HG02571 (cell line): ENCODE results near the gene VASN.
A peak's percentile ranks its signal among the peaks of the same experiment; 100 is the strongest.

Experiments
- ATAC-seq: cut with Tn5 transposase; IDR thresholded peaks from one replicate; pipeline ENCODE4 v1.9.1; 2021; ENCODE audit warnings: mild to moderate bottlenecking, moderate library complexity; ENCODE audit not compliant: unreplicated experiment

VASN gene

DNA sequence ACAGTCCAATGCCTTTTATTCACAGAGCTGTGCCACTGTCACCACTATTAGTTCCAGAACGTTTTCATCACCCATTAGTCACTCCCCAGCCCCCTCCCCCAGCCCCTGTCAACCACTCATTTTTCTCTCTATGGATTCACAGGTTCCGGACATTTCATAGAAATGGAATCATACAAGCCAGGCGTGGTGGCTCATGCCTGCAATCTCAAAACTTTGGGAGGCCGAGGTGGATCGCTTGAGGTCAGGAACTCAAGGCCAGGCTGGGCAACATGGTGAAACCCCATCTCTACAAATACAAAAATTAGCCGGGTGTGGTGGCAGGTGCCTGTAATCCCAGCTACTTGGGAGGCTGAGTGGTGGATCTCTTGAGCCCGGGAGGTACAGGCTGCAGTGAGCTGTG is 19.8 kb upstream of the VASN start:
- no peak for ATAC-seq

DNA sequence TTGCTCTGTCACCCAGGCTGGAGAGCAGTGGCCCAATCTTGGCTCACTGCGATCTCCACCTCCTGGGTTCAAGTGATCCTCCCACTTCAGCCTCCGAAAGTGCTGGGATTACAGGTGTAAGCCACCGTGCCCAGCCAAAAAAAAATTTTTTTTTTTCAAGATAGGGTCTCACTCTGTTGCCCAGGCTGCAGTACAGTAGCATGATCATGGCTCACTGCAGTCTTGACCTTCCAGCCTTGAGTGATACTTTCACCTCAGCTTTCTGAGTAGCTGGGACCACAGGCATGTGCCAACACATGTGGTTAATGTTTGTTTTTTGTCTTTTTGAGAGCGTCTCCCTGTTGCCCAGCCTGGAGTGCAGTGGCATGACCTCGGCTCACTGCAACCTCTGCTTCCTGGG is 18.8 kb upstream of the VASN start:
- ATAC-seq = no peak

DNA sequence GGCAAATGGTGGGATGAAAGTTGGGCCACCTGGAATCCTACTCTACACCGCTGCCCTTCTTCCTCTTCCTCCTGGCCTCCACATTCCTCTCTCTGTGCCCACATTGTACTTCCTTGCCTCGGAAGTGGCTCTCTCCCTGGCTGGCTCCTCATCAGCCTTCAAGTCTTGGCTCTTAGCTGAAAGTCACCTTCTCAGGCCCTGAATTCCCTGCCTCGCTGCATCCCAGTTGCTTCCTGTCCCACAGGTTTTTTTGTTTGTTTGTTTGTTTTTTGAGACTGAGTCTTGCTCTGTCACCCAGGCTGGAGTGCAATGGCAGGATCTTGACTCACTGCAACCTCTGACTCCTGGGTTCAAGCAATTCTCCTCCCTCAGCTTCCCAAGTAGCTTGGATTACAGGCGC is 18.0 kb upstream of the VASN start:
- no peak for ATAC-seq

DNA sequence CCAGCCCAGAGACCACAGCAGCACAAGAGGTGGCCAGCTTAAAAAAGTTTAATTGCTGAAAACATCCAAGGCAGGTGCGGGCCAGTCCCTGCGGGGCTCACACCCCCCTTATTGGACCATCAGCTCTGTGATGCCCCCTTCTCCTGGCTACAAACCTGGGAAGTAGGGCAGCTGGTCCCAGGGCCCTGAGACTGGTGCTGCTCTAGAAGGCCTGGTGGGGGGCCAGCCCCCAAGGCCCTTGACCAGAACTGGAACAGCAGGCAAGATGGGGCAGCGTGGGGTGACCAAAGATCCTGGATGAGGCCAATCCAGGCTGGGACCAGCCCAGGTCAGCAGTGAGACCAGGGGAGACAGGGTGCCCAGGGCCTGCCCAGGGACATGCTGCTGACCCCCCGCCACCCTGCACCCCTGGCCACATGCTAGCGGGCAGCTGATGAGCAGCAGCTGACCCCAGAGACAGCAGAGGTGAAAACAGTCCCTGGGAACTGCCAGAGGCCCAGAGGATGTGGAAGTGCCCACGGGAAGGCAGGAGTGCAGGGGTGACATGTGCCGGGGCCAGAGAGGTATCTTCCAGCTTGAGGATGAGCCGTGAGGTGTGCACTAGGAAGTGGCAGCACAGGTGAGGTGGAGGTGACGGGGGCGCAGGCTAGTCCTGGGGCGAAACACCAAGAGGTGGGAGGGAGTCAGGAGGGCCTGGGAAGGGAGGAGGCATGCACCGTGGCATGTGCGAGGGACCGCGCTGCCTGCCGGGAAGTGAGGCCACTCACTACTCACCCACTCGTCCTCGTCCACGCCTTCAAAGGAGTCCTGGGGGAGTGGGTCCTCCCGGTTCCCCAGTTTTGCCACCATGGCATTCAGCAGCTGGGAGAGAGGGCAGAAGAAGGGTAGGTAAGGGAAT is 16.9 kb upstream of the VASN start:
- no peak for ATAC-seq

DNA sequence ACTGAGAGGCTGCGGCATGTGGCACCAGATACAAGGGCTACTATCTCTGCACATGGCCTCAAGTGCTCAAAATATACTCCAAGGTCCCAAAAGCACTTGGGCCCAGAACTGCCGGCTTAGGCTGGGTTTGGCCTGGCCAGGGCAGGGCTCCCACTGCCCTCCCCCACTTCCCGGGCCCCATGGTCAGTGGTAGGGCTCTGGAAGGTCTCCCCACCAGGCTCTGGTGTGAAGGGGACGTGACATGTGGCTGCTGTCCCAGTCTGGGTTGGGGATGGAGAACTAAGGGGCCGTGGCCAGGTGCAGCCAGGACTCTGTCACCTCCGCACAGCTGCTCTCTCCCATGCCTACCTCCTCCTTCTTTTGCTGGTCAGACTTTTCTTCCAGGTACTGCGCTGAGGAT is 14.8 kb upstream of the VASN start:
- ATAC-seq = no peak

DNA sequence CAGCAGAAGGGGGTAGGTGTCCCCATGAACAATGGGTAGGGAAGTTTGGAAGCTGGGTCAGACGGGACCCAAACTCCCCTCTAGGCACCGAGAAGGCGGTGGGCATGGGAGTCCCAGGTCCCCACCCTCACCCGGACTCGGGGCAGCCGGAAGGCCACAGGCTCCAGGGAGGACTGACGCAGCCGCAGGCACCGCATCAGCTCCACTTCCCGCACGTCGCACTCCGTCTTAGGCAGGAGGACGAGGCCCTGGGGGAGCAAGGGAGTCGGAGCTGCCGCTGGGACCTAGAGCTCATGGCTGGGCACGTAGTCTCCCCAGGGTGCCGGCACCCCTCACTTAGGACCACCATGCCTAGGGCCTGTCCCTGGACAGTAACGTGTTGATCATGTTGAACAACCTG is 13.4 kb upstream of the VASN start:
- ATAC-seq = no peak

DNA sequence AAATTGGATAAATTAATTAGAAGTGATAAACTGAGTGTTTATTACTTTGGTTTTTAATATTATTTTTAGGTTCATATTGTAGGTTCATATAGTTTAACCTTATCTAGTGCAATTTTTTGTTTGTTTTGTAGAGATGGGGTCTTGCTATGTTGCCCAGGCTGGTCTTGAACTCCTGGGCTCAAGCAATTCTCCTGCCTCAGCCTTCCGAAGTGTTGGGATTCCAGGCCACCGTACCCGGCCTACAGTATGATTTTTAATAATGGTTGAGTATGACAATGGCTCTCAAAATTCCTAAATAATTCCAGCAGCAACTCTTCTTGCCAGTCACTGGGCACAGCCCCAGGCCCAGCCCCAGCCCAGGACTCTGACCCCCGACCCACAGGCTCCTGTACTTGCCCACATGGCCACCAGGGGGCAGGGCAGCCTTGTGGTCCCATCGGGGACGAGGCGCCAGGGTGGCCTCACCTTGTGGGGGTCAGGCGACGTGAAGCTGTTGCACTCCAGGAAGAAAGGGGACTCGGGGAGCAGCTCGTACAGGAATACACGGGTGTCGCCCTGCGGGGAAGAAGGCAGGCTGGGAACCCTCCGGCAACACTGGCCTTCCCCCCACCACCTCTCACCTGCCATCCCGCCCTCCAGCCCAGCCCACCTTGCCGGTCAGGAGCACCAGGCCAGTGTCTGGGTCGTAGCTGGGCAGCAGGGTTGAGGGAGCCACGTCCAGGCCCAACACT is 12.7 kb upstream of the VASN start:
- no peak for ATAC-seq

DNA sequence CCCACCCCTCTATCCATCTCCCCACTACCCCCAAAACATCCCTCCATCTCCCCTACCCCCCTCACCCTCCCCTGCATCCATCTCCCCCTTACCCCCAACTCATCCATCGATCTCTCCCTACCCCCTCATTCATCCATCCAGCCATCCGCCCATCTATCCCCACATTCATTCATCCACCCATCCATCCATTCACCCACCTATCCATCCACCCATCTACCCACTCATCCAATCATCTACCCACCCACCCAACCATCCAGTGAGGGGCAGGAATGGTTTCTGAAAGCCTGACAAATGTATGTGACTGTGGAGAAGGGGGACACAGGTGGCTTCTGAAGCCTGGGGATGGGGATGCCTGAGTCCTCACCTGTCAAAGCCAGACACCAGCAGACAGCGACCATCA is 11.7 kb upstream of the VASN start:
- ATAC-seq = no peak

DNA sequence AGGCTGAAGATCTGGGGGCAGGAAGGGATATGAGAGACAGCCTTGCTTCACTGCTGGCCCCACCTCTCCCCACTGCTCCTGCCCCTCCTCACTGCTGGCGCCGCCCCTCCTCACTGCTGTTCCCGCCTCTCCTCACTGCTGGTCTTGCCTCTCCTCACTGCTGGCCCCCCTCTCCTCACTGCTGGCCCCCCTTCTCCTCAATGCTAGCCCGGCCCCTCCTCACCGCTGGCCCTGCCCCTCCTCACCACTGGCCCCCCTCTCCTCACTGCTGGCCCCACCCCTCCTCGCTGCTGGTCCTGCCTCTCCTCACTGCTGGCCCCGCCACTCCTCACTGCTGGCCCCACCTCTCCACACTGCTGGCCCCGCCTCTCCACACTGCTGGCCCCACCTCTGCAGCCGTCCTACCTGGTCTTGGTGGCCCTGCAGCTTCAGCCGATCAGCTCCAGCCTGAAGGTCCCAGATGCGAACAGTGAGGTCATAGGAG is 11.1 kb upstream of the VASN start:
- no peak for ATAC-seq

DNA sequence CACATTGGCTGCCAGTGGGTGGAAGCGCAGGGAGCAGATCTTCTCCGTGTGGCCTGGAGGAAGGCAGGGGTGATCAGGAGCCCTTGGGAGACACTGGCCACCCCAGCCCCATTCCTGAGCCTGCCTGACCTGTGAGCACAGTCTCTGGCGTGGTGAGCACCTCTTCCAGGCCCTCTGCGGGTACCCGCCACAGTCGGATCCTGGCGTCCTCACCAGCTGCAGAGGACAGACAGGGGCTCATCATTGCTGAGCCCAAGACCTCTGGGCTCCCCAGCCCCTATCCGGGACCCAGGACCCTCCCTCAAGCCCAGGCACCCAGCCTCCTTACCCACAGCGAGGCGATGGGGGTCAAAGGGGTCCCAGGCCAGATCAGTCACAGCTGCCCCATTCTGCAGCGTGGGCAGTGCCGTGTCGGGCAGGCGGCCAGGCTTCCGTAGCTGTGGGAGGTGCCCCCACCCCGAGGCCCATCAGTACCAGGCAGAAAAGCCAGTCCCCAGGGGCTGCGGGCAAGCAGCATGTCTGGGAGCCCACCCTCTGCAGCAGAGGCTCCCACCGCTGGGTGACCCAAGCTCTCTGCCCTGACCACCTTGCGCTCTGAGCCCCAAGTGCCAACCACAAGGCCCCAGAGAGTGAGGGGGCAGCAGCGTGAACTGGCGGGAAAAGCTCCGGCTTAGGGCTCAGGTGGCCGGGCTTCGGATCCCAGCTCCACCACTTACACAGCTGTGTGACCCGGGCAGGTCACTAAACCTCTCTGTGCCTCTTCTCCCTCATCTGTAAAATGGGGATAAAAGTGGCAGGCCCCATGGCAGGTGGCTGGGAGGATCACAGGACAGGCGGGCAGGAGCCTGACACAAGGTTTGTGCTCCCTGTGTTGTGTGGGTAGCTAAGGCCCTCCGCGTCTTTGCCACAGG is 10.4 kb upstream of the VASN start:
- no peak for ATAC-seq

DNA sequence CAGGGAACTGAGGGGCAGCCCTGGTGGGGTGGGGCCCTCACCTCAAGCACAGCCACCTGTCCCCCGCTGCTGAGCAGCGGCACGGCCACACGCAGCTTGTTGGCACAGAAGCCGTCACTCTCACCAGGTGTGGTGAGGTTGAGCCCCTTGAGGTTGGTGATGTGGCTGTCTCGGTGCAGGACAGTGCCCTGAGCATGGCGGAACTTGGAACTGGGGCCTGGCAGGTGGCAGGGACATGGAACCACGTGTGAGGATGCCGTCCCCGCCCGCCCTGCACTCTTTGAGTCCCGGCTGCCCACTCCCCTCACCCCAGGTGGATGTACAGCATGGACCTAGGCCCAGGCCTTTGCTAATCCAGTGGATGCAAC is 9.7 kb upstream of the VASN start:
- no peak for ATAC-seq

DNA sequence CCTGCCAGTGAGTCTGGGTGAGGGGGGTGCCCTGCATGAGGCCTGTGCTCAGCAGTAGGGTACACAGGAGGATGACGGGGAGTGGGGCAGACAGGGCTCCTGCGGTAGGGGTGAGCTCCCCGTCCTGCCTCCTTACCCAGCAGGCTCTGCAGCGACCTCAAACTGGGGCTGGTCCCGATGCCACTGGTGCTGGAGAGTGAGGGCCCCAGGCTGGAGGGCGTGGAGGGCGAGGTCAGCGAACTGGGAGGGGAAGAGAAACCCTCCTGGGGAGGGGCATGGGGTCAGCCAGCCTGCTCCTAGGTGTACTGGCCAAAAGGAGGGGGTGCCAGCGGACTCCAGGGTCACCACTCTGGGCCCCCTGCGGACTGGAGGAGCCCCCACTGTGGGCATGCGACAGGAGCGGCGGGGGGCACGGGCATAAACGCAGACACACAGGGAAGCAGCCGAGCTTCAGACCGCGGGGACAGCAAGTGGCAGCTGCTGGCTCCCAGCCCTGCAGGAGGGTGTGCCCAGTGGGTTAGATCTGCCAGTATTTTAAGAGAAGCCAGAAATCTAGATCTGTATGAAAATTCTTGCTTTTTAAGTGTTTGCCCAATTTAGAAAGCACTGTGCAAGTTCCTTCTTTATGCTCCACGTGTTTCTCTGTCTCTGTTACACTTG is 9.0 kb upstream of the VASN start:
- ATAC-seq = no peak

DNA sequence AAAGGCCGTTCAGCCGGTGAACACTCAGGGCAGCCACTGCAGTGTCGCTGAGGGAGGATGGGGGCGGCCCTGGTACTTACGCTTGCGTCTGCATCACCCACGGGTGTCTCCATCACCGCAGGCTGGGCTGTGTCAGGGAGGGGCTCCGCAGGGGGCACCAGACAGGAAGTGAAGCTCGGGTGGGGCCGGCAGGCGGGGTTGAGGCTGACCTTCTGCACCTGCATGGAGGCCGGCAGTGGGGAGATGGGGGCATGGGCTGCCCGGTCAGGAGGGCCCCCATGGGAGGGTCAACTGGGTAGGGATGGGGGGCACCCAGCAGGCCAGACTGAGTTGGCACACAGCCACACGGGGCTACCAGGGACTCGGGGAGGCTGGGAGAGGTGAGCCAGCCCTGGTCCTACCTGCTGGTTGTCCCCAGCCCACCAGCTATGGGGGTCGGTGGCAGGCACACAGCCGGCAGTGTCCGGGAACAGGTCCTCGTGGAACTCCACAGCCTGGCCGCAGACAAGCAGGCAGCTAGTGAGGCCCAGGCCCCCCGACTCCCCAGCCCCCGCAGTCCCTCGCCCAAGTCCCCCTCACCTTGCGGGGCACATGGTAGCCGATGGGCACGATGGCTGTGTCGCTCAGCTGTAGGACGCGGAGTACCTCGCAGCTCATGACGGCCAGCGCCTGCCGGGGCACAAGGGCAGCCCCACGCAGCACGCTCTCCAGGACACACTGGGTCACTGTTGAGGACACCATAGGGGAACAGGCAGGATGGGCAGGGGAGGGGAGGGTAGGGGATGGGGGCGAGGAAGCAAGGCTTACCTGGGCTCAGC is 7.2 kb upstream of the VASN start:
- no peak for ATAC-seq

DNA sequence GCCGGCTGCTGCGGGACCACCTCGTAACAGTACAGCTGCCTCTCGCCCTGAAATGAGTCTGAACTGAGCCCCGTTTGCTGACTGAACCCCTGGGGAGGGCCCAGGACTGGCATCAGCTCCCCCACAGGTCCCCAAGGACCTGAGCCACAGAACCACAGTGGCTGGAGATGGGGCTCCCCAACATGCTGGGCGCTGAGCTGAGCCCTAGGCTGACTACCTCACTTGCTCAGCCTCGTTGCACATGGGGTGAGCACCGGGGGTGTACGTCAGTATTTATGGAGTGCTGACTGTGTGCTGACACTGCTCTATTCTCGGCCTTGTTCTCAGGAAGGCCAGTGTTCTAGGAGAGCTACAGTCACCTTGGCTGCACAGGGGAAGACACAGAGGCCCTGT is 6.6 kb upstream of the VASN start:
- ATAC-seq = peak; percentile 51

DNA sequence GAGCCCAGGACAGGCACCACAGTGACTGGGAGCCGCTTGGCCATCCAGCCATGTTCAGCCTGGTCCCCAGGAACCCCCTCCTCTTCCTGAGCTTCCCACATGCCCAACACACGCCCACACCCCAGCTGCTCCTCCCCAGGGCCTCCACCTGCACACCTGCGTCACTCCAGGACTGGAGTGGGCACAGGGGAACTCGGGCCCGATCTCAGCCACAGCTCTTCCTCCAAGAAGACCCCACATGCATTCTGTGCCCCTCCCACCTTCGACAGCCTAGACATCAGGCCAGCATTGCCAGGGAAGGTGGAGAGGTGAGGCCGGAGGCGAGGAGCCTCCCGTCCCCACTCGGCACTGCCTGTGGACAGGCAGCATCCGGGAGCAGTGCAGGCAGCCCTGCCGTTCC is 6.0 kb upstream of the VASN start:
- ATAC-seq = no peak

DNA sequence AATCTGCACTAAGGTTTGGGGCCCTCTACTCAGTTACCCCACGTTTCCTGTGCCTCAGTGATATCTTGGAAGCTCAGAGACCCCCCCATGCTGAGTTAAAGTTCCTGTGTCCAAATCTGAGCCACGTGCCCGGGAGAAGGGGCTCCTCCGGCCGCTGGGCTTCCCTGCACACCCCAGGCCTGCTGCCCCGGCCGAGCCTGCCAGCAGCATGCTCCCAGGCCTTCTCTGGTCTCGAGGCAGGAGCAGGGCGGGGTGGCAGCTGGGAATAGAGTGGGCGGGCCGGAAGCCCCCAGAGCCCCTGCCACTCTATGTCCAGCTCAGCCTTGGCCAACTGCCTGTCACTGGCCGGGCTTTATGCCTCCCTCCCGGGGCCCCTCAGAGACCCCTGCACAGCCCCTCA is 5.6 kb upstream of the VASN start:
- no peak for ATAC-seq

DNA sequence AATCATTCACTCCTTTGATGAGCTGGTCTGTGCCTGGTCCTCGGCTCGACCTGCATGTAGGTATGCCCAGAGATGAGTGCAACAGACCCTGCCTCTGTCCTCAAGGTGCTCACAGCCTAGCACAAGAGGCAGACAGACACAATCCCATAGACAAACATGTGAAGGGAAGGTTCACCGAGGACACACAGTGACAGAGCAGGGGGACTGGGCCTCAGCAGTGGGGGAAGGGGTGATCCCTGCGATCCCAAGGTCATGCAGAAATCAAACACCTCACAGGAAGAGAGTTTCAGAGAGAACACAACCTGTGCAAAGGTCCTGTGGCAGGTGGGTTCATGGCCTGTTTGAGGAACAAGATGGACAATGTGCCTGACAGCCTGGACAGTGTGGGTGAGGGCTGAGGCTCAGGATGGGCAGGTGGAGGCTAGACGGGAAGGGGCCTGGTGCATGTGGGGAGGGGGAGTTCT is 4.2 kb upstream of the VASN start:
- no peak for ATAC-seq

DNA sequence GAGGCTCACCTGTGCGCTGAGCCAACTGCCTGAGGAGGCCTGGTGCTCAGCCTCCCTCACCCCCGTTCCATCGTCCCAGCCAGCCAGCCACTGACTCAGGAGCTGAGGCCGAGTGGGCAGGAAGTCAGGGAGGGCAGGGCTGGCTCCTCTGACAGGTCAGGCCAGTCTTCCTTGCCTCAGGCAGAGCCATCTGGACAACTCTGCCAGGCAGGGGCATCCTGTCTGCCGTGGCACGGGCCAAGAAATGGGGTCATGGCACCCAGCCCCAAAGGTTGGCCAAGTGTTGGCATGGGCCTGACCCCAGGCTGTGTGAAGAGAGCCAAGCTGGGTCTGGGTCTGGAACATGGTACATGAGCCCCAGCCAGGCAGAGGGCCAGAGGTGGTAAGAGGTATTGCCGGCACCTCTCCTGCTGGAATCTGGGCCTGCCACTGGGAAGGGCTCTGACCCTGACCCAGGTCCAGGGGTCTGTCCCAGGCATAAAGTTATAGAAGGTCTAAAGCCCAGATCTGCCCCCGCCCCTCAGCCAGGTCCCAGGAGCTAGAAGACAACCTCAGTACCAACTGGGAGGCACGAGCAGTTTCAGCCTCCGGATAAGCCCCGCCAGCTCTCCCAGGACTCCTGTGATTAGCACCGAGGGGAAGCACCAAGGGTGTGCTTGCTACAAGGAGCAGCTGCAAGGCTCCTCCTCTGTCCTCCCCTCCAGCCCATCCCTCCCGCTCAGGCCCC is 2.5 kb upstream of the VASN start:
- no peak for ATAC-seq

DNA sequence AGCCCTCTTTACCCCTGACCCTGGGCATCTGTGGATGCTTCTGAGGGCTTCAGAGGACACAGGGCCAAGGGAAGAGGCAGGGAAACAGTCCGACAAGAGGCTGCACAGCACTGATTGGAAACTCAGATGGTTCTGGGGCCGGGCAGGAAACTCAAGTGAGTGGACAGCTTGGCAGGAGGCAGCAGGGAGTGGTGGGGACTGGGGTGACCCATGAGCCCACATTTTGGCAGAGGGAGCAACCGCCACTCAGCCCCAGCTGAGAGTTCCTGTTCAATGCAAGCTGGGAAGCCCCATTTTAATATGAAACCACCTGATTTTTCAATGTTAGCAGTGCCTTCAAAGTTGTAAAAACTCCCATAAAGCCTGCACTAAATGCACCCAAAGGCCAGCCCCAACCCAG is 1.5 kb upstream of the VASN start:
- no peak for ATAC-seq
